Activated CD4-positive, alpha-beta T cell treated with anti-CD3 and anti-CD28 coated beads, Interleukin-2, amount 50 U/mL, for 24 hours (primary cell): Measurements from ENCODE around the gene PKM.
"Not testable (repeated sequence)": the region's sequence is repeated elsewhere in the genome, so short reads cannot be mapped to it uniquely, and the experiment has no call there.

Experiments used
- DNase-seq, 2 donors: peaks; one replicate each; pipeline ENCODE4 v3.0.0-alpha.2; 2020; ENCODE audit warnings: low read depth in 1 of 2, low spot score in 1 of 2

PKM gene

DNA sequence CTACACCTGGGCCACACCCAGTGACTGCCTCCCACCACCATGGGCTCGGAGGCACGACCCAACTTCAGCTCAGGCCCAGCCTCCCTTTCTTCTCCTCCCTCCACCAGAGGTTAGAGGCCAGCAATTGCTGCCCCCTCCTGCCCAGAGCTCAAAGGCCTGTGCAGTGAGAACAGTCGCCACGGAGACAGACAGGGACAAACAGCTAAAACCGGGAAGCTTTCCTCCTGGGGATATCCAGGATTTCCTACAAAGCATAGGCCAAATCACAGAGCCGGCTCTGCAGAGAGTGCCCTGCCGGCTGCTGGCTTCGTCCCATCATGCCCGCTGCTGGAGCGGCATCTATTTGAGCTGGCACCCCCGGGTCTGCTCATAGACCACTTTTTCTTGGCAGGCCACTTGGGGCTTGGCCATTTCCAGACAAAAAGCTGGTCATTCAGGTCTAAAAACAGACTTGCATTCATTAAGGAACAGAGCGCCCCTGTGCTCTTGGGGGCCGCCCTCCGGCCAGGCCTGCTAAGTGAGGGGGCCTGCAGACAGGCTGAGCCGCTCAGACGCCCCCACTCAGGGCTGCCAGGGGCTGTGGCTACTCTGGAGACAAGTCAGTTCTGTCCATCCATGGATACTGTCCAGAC, 50.9 kb downstream of the PKM start:
- DNase-seq, result no peak

DNA sequence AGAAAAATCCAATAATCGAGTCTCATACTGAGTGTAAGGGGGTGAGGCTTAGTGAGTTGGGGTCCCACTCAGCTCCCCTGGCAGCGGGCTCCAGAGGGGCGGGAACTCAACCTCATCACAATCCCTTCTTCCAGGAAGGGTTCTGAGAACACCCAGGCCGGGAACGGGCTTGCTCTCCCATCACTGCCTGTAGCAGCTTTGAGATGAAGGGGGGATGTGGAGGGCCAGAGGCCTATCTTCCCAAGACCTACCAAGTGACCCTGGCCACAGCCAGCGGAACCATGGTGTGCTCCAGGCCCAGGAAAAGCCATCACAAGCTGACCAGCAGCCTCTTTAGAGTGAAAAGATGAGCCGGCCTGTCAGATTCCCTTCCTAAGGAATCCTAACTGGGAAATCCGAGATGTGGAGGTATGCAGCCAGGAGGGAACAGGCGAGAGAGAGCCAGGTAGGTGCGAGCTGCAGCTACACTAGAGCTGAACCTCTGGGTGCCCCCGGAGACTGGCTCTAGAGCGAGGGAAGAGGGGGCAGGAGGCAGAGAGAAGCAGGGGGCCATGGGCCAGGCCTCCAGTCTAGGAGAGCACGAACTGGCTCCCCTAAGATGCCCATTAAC, 51.9 kb downstream of the PKM start:
- no peak for DNase-seq

DNA sequence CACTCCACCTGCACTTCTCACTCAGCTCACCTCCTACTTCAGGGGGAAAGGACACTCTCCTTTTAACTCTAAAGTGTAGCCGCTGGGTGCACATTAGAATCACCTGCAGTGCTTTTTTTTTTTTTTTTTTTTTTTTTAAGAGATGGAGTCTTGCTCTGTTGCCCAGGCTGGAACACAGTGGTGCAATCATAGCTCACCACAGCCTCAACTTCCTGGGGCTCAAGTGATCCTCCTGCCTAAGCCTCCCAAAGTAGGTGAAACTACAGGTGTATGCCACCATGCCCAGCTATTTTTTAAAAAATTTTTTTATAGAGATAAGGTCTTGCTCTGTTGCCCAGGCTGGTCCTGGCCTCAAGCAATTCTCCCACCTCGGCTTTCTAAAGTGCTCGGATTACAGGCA, 54.2 kb downstream of the PKM start:
- DNase-seq, result no peak

DNA sequence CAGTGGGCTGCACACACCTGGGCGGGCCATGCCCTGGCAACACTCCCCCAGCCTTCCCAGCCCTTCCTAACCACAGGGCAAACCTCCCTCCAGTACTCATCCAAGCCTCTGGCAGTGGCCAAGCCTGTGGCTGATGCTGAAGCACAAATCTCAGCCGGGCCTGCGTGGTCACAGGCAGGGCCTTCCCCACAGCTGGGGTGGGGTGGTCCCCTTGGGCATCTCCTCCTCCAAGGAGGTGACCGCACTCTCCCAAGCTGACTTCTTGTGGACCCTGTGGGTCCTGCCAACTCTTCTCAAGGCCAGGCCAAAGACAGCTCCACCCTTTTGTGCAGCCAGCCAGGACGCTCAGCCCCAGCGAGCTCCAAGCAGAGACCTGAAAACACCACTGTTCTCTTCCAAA, 54.8 kb downstream of the PKM start:
- no peak for DNase-seq

DNA sequence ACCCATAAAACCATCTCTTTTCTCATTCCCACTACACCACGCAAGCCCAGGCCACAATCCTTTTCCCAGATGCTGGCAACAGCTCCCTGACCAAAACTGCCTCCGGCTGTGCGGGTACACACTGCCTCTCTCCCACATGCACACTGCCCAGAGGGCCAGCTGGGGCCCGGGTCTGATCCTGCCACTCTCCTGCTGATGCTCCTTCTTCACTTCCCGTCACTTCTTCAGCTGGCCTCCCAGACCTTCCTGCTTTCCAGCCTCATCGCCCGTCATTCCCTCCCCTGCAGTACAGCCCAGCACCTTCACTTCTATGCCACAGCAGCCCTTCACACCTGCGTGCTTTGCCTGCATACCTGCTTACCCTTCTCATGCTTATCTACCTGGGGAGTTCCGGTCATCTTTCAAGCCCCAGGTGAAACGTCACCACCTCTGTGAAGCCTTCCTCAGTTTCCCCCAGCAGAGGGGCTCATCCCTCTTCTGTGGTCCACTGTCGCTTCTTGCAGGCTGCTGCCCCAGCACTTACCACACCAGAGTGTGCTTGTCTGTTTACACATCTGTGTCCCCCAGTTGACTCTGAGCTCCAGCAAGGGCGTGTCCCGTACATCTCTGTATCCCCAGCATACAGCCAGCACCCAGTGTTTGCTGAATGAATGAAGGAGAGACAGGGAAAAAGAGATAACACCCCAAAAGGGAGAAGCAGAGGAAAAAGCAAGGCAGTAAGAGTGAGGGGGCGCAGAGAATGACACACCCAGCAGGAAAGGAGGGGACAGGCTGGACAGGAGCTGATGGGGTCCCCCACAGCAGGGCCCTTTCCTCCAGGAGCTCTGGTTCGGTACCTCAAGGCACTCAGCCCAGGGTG, 55.6 kb downstream of the PKM start:
- no peak for DNase-seq

DNA sequence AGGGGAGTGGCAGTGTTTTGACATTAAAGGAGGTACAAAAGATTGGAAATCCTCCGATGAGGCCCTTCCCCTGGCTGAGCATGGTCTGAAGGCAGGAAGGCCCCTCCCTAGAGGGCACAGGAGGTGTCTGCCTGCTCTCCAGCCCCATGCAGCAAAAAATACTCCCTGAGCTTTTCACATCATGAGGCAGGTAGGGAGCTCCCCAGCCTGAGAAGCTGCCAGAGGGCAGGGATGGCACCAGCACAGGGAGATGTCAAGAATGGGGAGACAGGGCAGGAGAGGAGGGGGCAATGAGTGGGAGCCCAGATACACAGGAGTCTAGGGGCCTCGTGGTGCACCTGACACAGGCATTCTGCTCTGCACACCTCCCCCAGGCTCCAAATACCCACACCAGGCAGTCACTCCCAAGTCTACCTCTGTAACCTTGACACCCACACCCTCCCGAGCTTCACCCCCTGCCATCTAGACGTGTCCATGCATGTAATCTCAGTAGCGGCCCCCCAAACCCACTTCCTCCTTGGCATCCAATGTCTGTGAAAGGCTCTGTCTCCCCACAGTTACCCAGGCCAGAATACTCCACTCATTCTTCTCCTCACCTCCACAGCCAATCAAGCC, 56.3 kb downstream of the PKM start:
- DNase-seq, result no peak

DNA sequence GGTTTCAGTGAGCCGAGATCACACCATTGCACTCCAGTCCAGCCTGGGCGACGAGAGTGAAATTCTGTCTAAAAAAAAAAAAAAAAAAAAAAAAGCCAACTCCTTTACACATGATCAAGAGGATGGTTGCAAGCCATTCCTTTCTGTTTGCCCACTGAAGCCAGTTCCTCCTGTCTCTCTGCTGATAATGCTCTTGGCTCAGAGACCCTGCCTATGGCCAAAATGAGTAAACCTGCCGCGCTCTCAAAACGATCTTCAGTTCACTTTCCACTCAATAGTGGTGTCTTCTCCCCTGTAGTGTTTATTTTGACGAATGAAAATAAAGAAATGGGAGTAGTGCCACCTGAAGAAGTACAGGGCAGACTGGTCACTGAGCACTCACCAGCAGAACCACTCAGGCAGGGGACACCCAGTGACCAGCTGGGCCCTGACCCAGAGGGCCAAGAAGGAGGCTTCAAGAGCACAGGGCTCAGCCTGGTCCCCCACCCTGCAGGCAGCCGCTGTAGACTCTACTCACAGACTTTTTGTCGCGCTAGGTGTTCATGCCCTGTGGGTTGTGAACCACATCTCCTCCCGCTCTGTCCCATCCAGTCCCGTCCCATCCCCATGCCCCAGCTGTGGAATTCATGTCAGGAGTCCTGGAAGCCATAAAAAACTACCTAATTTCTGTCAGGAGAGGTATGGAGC, 57.0 kb downstream of the PKM start:
- no peak for DNase-seq

DNA sequence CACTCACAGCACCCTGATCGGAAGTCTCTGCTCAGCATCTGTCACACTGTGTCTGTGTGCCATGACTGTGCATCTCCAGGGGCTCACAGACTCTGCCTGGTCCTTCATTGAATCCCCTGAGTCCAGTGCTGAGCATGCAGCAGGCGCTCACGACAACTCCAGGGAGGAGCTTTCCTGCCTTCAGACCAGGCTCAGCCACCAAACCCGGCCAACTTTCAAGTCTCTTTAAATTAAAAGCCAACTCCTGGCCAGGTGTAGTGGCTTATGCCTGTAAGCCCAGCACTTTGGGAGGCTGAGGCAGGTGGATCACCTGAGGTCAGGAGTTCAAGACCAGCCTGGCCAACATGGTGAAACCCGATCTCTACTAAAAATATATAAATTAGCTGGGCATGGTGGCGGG, 57.6 kb downstream of the PKM start:
- no peak for DNase-seq

DNA sequence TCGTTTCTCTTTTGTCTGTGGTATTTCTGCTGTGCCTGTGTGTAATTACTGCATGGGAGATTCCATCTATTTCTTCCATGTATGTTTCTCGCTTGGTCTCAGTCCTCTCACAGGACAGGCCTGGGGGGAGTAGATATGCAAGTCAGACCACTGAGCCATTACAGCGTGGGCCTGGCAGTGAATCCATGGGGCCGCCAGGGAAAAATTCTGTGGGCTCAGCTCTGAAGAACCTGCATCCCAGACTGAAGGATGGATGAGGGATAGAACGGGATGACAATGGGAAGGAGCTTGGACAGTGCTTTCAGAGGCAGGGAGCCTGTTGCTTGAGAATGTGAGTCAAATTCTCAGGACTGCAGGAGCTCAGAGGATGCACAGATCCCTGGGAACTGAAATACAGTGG, 58.2 kb downstream of the PKM start:
- no peak for DNase-seq

DNA sequence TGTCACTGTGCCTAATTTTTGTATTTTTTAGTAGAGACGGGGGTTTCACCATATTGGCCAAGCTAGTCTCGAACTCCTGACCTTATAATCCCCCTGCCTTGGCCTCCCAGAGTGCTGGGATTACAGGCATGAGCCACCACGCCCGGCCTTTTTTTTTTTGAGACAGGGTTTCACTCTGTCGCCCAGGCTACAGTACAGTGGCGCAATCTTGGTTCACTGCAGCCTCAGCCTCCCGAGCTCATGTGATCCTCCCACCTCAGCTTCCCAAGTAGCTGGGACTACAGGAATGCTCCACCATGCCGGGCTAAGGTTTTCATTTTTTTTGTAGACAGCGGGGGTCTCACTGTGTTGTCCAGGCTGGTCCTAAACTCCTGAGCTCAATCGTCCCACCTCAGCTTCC, 59.0 kb downstream of the PKM start:
- not testable (repeated sequence) for DNase-seq

DNA sequence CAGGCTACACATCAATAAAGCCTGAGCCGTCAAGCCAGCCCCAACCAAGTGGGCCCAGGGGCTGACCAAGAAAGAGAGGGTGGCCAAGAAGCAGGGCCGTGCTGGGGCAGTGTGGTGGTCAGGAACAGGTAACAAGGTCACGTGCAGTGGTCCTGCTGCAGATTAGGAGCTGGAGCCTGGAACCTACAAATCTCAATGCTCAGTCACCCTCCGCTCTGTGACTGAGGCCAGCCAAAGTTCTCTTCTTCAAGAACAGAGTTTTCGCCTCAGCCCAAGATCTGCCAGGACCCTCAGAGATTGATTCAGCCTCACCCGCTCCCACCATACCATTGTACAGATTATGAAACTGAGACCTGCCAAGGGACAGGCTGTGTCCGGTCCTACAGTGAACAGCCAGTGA, 60.3 kb downstream of the PKM start:
- no peak for DNase-seq

DNA sequence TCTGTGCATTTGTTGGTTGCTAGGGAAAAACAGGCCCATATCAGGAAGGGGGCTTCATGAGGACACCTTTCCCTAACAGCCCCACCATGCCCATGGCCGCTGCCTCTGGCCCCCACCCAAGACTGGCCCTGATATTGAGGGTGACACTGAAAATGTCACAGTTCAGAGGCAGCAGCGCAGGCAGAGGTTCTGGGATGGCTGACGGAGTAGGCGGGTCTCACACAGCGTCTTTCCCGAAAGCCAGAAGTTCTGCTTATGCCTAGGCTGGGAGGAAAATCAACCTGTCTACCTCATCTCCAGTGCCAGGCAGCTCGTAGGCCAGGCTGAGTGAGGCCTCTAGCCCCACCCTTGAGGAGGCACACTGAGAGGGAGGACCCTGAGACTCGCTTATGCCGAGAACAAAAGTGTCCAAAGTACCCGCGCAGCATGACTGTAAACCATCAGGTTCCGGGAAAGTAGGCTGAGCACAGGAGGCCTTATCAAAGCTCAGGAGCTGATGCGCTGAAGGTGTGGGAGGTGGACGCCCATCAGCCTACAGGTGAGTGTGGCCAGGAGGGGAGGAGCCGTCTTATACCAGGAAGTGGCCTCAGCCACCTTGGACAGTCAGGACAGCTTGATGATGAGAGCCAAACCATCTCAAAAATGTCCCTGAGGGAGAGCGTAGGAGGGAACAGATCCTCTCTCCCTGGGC, 60.9 kb downstream of the PKM start:
- no peak for DNase-seq

DNA sequence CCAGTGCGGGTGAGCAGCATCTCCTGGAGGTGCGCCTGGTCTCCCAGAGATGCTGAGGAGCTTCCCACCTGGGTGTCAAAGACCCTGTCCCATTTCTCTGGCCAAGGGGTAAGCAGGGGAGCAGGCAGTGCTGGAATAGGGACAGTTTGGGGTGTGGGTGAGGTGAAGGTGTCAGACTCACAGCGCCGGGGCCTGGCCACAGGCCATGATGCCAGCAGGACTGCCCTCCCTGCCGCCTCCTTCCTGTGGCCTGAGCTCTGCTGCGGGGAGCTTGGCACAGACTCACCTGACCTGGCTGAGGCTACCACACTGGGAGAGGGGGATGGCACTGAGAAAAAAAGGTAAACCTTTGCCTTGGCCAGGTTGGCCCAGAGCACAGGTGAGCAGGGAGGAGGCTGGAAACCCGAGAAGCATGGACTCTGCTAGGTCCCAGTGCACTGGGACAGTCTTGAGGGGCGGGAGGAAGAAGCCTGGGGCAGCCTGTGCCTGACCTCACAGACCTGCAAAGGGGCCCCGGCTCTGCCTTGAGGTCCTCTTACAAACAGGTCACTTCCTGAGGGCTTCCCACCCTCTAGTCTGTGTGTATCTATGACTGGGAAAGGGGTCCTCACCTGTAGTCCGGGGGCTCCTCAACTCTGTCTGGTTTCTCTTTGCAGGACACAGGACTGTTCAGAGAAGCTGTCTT, 61.6 kb downstream of the PKM start:
- no peak for DNase-seq

DNA sequence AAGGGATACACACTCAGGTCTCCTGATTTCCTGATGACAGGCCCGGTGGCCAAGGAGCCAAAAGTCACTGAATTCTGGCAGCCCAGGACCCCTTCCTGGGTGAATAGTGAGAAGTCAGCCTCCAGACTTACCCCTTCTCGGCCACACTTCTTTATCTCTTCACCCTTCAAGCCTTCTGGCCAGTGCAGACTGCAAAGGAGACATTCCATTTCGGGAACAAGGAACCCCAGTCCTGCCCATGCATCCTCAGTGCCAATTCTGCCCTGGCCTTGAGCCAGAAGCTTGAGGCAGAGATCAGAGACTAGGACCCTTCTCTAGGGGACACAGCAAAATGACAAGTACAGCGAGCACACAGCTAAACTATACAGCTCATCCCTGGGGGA, 62.2 kb downstream of the PKM start:
- no peak for DNase-seq

DNA sequence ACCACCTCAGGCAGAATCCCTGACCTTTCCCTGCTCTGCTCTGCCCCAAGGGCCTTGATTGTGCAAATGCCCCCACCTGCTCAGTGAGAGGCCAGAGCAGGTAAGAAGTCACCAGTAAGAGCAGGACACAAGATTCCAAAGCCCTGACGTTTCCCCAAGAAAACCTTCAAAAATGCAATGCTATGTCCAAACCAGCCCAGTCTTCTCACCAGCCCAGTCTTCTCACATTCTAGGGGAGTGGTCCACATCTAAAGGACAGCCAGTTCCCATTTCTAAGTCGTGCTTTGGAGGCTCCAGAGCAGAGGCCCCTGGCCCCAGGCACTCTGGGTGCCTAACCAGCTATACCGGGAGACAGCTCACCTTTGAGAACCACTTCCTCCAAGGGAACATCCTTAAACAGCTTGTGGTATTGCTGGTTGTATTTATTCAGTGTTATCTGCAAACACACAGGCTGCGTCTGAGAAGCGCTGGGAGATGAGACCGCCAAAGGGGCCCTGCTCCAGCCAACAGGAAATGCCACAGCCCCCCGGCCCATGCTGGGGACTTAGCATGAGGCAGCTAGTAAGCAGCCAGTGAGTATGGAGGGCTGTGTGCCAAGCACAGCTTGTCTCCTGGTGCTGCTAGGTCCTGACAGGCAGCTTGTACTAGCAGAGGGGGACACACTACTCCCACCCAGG, 62.7 kb downstream of the PKM start:
- DNase-seq, result no peak

DNA sequence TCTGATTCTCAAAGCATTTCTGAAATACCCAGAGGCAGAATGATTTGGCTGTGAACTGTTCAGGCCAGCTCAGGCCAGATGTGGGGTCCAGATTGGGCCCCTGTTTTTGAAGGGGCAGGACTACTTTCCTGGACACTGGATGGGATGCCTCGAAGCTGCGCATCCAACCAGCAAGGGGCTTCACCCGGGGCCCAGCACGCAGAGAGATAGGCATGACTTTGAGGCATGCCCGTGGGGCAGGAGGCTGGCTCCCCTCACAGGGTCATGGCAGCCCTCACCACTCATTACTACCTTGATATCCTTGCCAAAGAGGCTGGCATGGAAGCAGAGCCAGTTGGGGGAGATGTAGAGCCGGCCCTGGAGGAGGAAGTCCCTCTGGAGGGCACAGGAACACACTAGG, 63.5 kb downstream of the PKM start:
- DNase-seq, result no peak

DNA sequence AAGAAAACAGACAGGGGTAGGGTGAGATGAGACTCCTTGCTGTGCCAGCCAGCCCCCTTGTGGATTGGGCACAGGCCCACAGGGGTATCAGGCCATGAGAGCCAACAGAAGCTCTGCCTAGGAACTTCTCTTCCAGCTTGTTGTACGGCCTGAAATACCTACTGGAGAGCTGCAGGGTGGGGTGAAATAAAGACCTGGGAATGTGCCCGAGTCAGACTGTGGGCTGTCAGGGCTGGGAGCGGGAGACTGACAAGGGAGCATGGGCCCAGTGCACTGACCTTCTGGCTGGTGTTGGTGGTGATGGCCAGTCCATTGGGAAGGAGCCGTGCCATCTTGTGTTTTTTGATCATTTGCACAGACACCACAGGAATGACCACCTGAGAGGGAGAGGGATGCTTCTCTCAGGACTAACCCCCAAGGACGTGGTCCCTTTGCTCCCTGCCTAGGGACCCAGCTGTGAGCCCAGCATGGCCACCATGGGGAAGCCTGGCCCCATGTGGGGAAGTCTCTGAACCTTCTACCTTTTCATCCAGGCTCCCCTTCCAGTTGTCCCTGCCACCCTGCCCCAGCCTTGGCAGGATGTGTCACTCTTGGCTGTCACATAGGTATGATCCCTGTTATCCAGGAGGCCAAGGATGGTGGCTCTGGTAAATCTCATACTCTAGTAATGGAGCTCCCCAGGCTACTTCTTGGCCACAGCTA, 64.1 kb downstream of the PKM start:
- DNase-seq, result no peak

DNA sequence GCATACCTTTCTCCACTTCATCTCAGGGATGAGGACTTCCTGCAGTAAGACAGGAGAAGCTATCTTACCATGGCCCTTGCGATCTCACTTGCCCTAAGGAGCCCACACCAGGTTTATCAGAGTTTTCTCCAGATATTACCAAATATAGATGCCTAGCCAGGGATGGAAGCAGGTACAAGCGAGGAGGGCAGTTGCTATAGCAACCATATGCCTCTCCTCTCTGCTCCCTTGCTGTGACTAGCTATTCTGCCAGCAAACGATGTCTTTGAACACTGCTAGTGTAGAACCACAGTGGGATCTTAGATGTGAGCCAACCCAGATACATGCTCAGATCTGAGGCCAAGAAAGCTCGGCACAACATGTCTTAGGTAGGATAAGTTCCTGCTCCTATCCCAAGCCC, 67.3 kb downstream of the PKM start:
- DNase-seq, result no peak

DNA sequence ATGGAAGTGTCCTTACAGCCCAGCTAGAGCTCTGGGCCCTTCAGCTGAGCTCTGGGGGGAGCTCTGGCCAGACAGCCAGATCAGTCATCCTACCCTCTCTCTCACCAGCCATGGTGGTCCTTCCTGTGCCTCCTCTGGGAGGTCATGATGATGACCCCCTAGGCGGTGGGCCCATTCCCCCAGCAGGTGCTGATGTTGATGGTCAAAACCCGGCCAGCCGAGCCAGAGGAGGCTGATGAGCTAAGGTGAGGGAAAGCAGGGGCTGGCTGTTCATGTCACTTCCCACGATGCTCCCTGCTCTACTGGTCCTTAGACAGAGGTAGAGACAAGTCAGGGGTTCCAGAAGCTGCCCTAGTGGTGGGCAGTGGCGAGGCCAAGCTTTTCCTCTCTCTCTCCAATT, 68.4 kb downstream of the PKM start:
- DNase-seq, result no peak
